ENCODE measurements around the gene TBC1D8. TPM values are rescaled to one million over a fixed set of nuclear protein-coding genes. Genes with fewer than 3 reads are reported as not detected.
A peak's percentile ranks its signal among the peaks of the same experiment; 100 is the strongest.

TBC1D8 gene
- total and polyA plus RNA-seq, 2 of the 13 experiments (the other 11 are each of a cell fraction or from before 2014, with no cell fraction given) = 45.1 to 95.4 TPM

- TF ChIP-seq FOXA1 (IDR thresholded peaks at IDR 0.05) (no peak), FOXA1 (CRISPR knock-in tag; IDR thresholded peaks at IDR 0.05) (peak; percentile 99), HMG20A (CRISPR knock-in tag; IDR thresholded peaks at IDR 0.05; ENCODE audit: borderline replicate concordance) (peak; percentile 89; the same call in 1 of the 2 replicates), GTF3A (CRISPR knock-in tag; conservative IDR thresholded peaks at IDR 0.05) (no peak), SYNCRIP (IDR thresholded peaks at IDR 0.05; ENCODE audit: insufficient read depth, low read depth, low read length) (no peak), ZNF652 (CRISPR knock-in tag; IDR thresholded peaks at IDR 0.05; ENCODE audit: borderline replicate concordance, low read depth) (no peak), TBP (CRISPR knock-in tag; IDR thresholded peaks at IDR 0.05) (no peak), TOPORS (CRISPR knock-in tag; IDR thresholded peaks at IDR 0.05) (0 out of 2 replicates have a peak, but pooled peaks have one; percentile 32), ELF3 (CRISPR knock-in tag; IDR thresholded peaks at IDR 0.05) (no peak), ATF3 (CRISPR knock-in tag; IDR thresholded peaks at IDR 0.05) (no peak), KAT7 (CRISPR knock-in tag; IDR thresholded peaks at IDR 0.05; ENCODE audit: borderline replicate concordance) (peak; percentile 78; the same call in 1 of the 2 replicates), NONO (IDR thresholded peaks at IDR 0.05) (no peak), NONO (CRISPR knock-in tag; conservative IDR thresholded peaks at IDR 0.05) (0 out of 2 replicates have a peak, but pooled peaks have one; percentile 41), SP140L (CRISPR knock-in tag; IDR thresholded peaks at IDR 0.05; ENCODE audit: borderline replicate concordance) (peak; percentile 93; the same call in 1 of the 2 replicates), HINFP (CRISPR knock-in tag; IDR thresholded peaks at IDR 0.05; ENCODE audit: low read depth) (peak; percentile 43; the same call in 1 of the 2 replicates), FOXO4 (CRISPR knock-in tag; conservative IDR thresholded peaks at IDR 0.05) (0 out of 2 replicates have a peak, but pooled peaks have one; percentile 70), ZNF256 (CRISPR knock-in tag; conservative IDR thresholded peaks at IDR 0.05) (no peak), TAF15 (IDR thresholded peaks at IDR 0.05; ENCODE audit: low read depth, low read length, poor library complexity, severe bottlenecking) (no peak)
- TF ChIP-seq, protein P1, sequence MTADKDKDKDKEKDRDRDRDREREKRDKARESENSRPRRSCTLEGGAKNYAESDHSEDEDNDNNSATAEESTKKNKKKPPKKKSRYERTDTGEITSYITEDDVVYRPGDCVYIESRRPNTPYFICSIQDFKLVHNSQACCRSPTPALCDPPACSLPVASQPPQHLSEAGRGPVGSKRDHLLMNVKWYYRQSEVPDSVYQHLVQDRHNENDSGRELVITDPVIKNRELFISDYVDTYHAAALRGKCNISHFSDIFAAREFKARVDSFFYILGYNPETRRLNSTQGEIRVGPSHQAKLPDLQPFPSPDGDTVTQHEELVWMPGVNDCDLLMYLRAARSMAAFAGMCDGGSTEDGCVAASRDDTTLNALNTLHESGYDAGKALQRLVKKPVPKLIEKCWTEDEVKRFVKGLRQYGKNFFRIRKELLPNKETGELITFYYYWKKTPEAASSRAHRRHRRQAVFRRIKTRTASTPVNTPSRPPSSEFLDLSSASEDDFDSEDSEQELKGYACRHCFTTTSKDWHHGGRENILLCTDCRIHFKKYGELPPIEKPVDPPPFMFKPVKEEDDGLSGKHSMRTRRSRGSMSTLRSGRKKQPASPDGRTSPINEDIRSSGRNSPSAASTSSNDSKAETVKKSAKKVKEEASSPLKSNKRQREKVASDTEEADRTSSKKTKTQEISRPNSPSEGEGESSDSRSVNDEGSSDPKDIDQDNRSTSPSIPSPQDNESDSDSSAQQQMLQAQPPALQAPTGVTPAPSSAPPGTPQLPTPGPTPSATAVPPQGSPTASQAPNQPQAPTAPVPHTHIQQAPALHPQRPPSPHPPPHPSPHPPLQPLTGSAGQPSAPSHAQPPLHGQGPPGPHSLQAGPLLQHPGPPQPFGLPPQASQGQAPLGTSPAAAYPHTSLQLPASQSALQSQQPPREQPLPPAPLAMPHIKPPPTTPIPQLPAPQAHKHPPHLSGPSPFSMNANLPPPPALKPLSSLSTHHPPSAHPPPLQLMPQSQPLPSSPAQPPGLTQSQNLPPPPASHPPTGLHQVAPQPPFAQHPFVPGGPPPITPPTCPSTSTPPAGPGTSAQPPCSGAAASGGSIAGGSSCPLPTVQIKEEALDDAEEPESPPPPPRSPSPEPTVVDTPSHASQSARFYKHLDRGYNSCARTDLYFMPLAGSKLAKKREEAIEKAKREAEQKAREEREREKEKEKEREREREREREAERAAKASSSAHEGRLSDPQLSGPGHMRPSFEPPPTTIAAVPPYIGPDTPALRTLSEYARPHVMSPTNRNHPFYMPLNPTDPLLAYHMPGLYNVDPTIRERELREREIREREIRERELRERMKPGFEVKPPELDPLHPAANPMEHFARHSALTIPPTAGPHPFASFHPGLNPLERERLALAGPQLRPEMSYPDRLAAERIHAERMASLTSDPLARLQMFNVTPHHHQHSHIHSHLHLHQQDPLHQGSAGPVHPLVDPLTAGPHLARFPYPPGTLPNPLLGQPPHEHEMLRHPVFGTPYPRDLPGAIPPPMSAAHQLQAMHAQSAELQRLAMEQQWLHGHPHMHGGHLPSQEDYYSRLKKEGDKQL (CRISPR knock-in tag; IDR thresholded peaks at IDR 0.05; ENCODE audit: low read depth) = peak; percentile 70; the same call in 1 of the 2 replicates
- TF ChIP-seq, protein P2, sequence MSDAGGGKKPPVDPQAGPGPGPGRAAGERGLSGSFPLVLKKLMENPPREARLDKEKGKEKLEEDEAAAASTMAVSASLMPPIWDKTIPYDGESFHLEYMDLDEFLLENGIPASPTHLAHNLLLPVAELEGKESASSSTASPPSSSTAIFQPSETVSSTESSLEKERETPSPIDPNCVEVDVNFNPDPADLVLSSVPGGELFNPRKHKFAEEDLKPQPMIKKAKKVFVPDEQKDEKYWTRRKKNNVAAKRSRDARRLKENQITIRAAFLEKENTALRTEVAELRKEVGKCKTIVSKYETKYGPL (CRISPR knock-in tag; IDR thresholded peaks at IDR 0.05) = no peak
Observed at GRCh38 chr2:101106453-101107181, 44.6 kb downstream of the TBC1D8 start (continued).

Data from HepG2 (cell line).